ENCODE measurements around the gene U2AF2. TPM values are rescaled to one million over a fixed set of nuclear protein-coding genes. Genes with fewer than 3 reads are reported as not detected.

U2AF2 gene
- polyA plus RNA-seq, 1 donor from 2014 or later: 129 TPM

GRCh38 chr19:55666343-55667005, 11.6 kb downstream of the U2AF2 start:
- no peaks in the 10 kb centered on the region for H3K36me3 ChIP-seq (ENCODE audit: insufficient read depth, low read length)
- H3F3A ChIP-seq (ENCODE audit: insufficient read depth, low read length, poor library complexity, severe bottlenecking): no peaks in the 10 kb centered on the region
- H2AFZ ChIP-seq (ENCODE audit: low read depth, low read length): no peak overlapping the region
- H3K27ac ChIP-seq (ENCODE audit: low read length): no peak overlapping the region
- H3K9ac ChIP-seq (ENCODE audit: low read length): no peak overlapping the region
- H3K27me3 ChIP-seq (ENCODE audit: insufficient read depth, low read depth, low read length): no peaks in the 10 kb centered on the region
- peaks cover 8% of the 10 kb centered on the region for H3K79me2 ChIP-seq (replicated peaks; ENCODE audit: insufficient read depth, low read length)
- peaks cover 8% of the 10 kb centered on the region for H4K20me1 ChIP-seq (ENCODE audit: insufficient read depth)
- TF ChIP-seq TAF1 (IDR thresholded peaks at IDR 0.05; ENCODE audit: low read depth) (no peak), MXI1 (conservative IDR thresholded peaks at IDR 0.05; ENCODE audit: poor library complexity, severe bottlenecking) (no peak), POLR2AphosphoS5 (IDR thresholded peaks at IDR 0.05) (no peak), EZH2 (IDR thresholded peaks at IDR 0.05; ENCODE audit: borderline replicate concordance, insufficient read depth, low read length, poor library complexity, severe bottlenecking) (no peak), RAD21 (conservative IDR thresholded peaks at IDR 0.05) (no peak), EP300 (conservative IDR thresholded peaks at IDR 0.05; ENCODE audit: poor library complexity, severe bottlenecking) (no peak), REST (IDR thresholded peaks at IDR 0.05; ENCODE audit: borderline replicate concordance) (no peak)
- no peaks in the 10 kb centered on the region for H3K9me2 ChIP-seq (ENCODE audit: insufficient read depth, low read length)
- no peak overlapping the region for H3K4me3 ChIP-seq (ENCODE audit: low read length)
- no peaks in the 10 kb centered on the region for H3K9me3 ChIP-seq (ENCODE audit: low read length)
- H3K4me2 ChIP-seq (ENCODE audit: low read length): no peak overlapping the region

- Histone ChIP-seq H3K9me2 (ENCODE audit: insufficient read depth, low read length) (no peaks in the 10 kb centered on the region), H3F3A (ENCODE audit: insufficient read depth, low read length, poor library complexity, severe bottlenecking) (no peaks in the 10 kb centered on the region), H3K36me3 (ENCODE audit: insufficient read depth, low read length) (no peaks in the 10 kb centered on the region), H3K4me3 (ENCODE audit: low read length) (no peak overlapping the region), H3K4me2 (ENCODE audit: low read length) (no peak overlapping the region), H2AFZ (ENCODE audit: low read depth, low read length) (no peak overlapping the region), H3K9me3 (ENCODE audit: low read length) (no peaks in the 10 kb centered on the region), H3K27me3 (ENCODE audit: insufficient read depth, low read depth, low read length) (no peaks in the 10 kb centered on the region), H3K27ac (ENCODE audit: low read length) (no peak overlapping the region), H3K79me2 (replicated peaks; ENCODE audit: insufficient read depth, low read length) (peaks cover 8% of the 10 kb centered on the region), H3K9ac (ENCODE audit: low read length) (no peak overlapping the region), H4K20me1 (ENCODE audit: insufficient read depth) (peaks cover 8% of the 10 kb centered on the region)
- TF ChIP-seq TAF1 (IDR thresholded peaks at IDR 0.05; ENCODE audit: low read depth): no peak
- no peak for TF ChIP-seq MXI1 (conservative IDR thresholded peaks at IDR 0.05; ENCODE audit: poor library complexity, severe bottlenecking)
- TF ChIP-seq POLR2AphosphoS5 (IDR thresholded peaks at IDR 0.05): no peak
- no peak for TF ChIP-seq RAD21 (conservative IDR thresholded peaks at IDR 0.05)
- no peak for TF ChIP-seq EP300 (conservative IDR thresholded peaks at IDR 0.05; ENCODE audit: poor library complexity, severe bottlenecking)
- TF ChIP-seq EZH2 (IDR thresholded peaks at IDR 0.05; ENCODE audit: borderline replicate concordance, insufficient read depth, low read length, poor library complexity, severe bottlenecking): no peak
- TF ChIP-seq SMC3 (conservative IDR thresholded peaks at IDR 0.05; ENCODE audit: poor library complexity): no peak
- TF ChIP-seq REST (IDR thresholded peaks at IDR 0.05; ENCODE audit: borderline replicate concordance): no peak
- TF ChIP-seq CTCF (IDR thresholded peaks at IDR 0.05; ENCODE audit: poor library complexity, severe bottlenecking): no peak
Measured at GRCh38 chr19:55667006-55667381, 12.2 kb downstream of the U2AF2 start.

All from neural cell (in vitro differentiated cells).